ENCODE data around the gene DPP7.

Gene DPP7

GRCh38 chr9:137085920-137086530 is 28.5 kb downstream of the DPP7 start:
- CTCF ChIA-PET: interaction anchor here (0.7 to 3.1 kb wide), 8 partner anchors 8 to 57 kb away, joined by 3 to 11 read pairs (median 5); partner anchors contain the start of genes NPDC1 and UAP1L1
- no peaks in the 10 kb centered on the region for H3K27me3 Mint-ChIP-seq

GRCh38 chr9:137084526-137084925 is 30.0 kb downstream of the DPP7 start:
- Mint-ChIP-seq H3K36me3 (peaks cover 33% of the 10 kb centered on the region), H3K4me1 (peaks cover 41% of the 10 kb centered on the region), H3K4me3 (no peak overlapping the region), H3K27ac (no peak overlapping the region), H3K9me3 (no peaks in the 10 kb centered on the region), H3K27me3 (no peaks in the 10 kb centered on the region)
- no peak for DNase-seq
- CTCF ChIA-PET: interaction anchor here (0.6 to 1.5 kb wide), 2 partner anchors 11 to 16 kb away, joined by 4 to 9 read pairs; no protein-coding TSS in a partner anchor

More at GRCh38 chr9:137085920-137086530, 28.5 kb downstream of the DPP7 start:
- peak; percentile 53 for DNase-seq
- Mint-ChIP-seq H3K4me1 (peaks cover 41% of the 10 kb centered on the region), H3K9me3 (no peaks in the 10 kb centered on the region), H3K36me3 (peaks cover 35% of the 10 kb centered on the region), H3K27ac (peak overlapping the region; percentile 96), H3K4me3 (peak overlapping the region; percentile 92)

- CTCF ChIA-PET: interaction anchor here (1.5 kb wide), 2 partner anchors 13 to 15 kb away, joined by 5 to 9 read pairs; partner anchors contain the start of gene SAPCD2
- DNase-seq: no peak
- no peaks in the 10 kb centered on the region for H3K27me3 Mint-ChIP-seq
- H3K27ac Mint-ChIP-seq: peak overlapping the region; percentile 81
- H3K36me3 Mint-ChIP-seq: peaks cover 31% of the 10 kb centered on the region
- H3K4me3 Mint-ChIP-seq: no peak overlapping the region
- H3K4me1 Mint-ChIP-seq: peaks cover 31% of the 10 kb centered on the region
- H3K9me3 Mint-ChIP-seq: no peaks in the 10 kb centered on the region
These were observed 31.0 kb downstream of the DPP7 start for GRCh38 chr9:137083394-137084004.

GRCh38 chr9:137082925-137083290 is 31.6 kb downstream of the DPP7 start:
- no peaks in the 10 kb centered on the region for H3K9me3 Mint-ChIP-seq
- no peaks in the 10 kb centered on the region for H3K27me3 Mint-ChIP-seq
- peaks cover 25% of the 10 kb centered on the region for H3K4me1 Mint-ChIP-seq
- DNase-seq: no peak
- no peak overlapping the region for H3K27ac Mint-ChIP-seq
- no peak overlapping the region for H3K4me3 Mint-ChIP-seq
- peaks cover 31% of the 10 kb centered on the region for H3K36me3 Mint-ChIP-seq
- CTCF ChIA-PET: interaction anchor here (1.5 kb wide), 1 partner anchor 13 kb away, joined by 5 read pairs; the partner anchor contains the start of gene SAPCD2

GRCh38 chr9:137082222-137082924 is 32.2 kb downstream of the DPP7 start:
- no peaks in the 10 kb centered on the region for H3K9me3 Mint-ChIP-seq
- CTCF ChIA-PET: interaction anchor here (0.9 to 1.5 kb wide), 2 partner anchors 12 to 154 kb away, joined by 3 to 5 read pairs; partner anchors contain the start of gene SAPCD2
- H3K27ac Mint-ChIP-seq: no peak overlapping the region
- peaks cover 20% of the 10 kb centered on the region for H3K4me1 Mint-ChIP-seq
- no peaks in the 10 kb centered on the region for H3K27me3 Mint-ChIP-seq
- no peak for DNase-seq
- peaks cover 31% of the 10 kb centered on the region for H3K36me3 Mint-ChIP-seq
- H3K4me3 Mint-ChIP-seq: no peak overlapping the region

GRCh38 chr9:137080260-137081122 is 34.0 kb downstream of the DPP7 start:
- no peaks in the 10 kb centered on the region for H3K9me3 Mint-ChIP-seq
- peaks cover 7% of the 10 kb centered on the region for H3K27me3 Mint-ChIP-seq
- H3K4me3 Mint-ChIP-seq: peak overlapping the region; percentile 56
- no peak for DNase-seq
- H3K4me1 Mint-ChIP-seq: peaks cover 18% of the 10 kb centered on the region
- no peak overlapping the region for H3K27ac Mint-ChIP-seq
- CTCF ChIA-PET: interaction anchor here (0.9 kb wide), 1 partner anchor 15 kb away, joined by 3 read pairs; no protein-coding TSS in a partner anchor
- H3K36me3 Mint-ChIP-seq: peaks cover 29% of the 10 kb centered on the region

GRCh38 chr9:137079401-137079787 is 35.1 kb downstream of the DPP7 start:
- Mint-ChIP-seq H3K27me3 (peaks cover 13% of the 10 kb centered on the region), H3K9me3 (no peaks in the 10 kb centered on the region), H3K4me1 (peaks cover 11% of the 10 kb centered on the region), H3K4me3 (peak overlapping the region; percentile 56), H3K27ac (no peak overlapping the region), H3K36me3 (peaks cover 29% of the 10 kb centered on the region)
- no peak for DNase-seq
- CTCF ChIA-PET: interaction anchor here (0.8 to 1.1 kb wide), 2 partner anchors 12 to 44 kb away, joined by 3 read pairs; no protein-coding TSS in a partner anchor

GRCh38 chr9:137078701-137079400 is 35.7 kb downstream of the DPP7 start:
- no peak for DNase-seq
- H3K9me3 Mint-ChIP-seq: no peaks in the 10 kb centered on the region
- peaks cover 13% of the 10 kb centered on the region for H3K27me3 Mint-ChIP-seq
- CTCF ChIA-PET: interaction anchor here (0.8 to 1.1 kb wide), 2 partner anchors 11 to 44 kb away, joined by 3 read pairs; no protein-coding TSS in a partner anchor
- peaks cover 11% of the 10 kb centered on the region for H3K4me1 Mint-ChIP-seq
- peaks cover 26% of the 10 kb centered on the region for H3K36me3 Mint-ChIP-seq
- no peak overlapping the region for H3K27ac Mint-ChIP-seq
- peak overlapping the region; percentile 76 for H3K4me3 Mint-ChIP-seq

- H3K9me3 Mint-ChIP-seq: no peaks in the 10 kb centered on the region
- peaks cover 13% of the 10 kb centered on the region for H3K4me1 Mint-ChIP-seq
- H3K27ac Mint-ChIP-seq: peak overlapping the region; percentile 74
- H3K27me3 Mint-ChIP-seq: peaks cover 18% of the 10 kb centered on the region
- CTCF ChIA-PET: interaction anchor here (0.7 to 2.3 kb wide), 3 partner anchors 9 to 148 kb away, joined by 3 to 10 read pairs (median 3); partner anchors contain the start of gene MAN1B1
- peak overlapping the region; percentile 76 for H3K4me3 Mint-ChIP-seq
- H3K36me3 Mint-ChIP-seq: peaks cover 21% of the 10 kb centered on the region
- DNase-seq: peak; percentile 76
These were observed 36.5 kb downstream of the DPP7 start for GRCh38 chr9:137077758-137078693.

GRCh38 chr9:137077010-137077747 is 37.4 kb downstream of the DPP7 start, which contains the start of gene UAP1L1:
UAP1L1 (plus strand) TSS chr9:137077517; CDS start chr9:137077533, 16 bp downstream.
- H3K9me3 Mint-ChIP-seq: no peaks in the 10 kb centered on the region
- peak within 1 kb of the TSS; percentile 76 for H3K4me3 Mint-ChIP-seq
- H3K27me3 Mint-ChIP-seq: peaks cover 18% of the 10 kb centered on the region
- peaks cover 15% of the 10 kb centered on the region for H3K36me3 Mint-ChIP-seq
- DNase-seq: peak; percentile 83
- peak within 1 kb of the TSS; percentile 74 for H3K27ac Mint-ChIP-seq
- H3K4me1 Mint-ChIP-seq: peaks cover 13% of the 10 kb centered on the region
- CTCF ChIA-PET: interaction anchor here (0.6 to 2.3 kb wide), 6 partner anchors 9 to 149 kb away, joined by 3 to 10 read pairs (median 3); partner anchors contain the start of gene MAN1B1

GRCh38 chr9:137076636-137077009 is 37.9 kb downstream of the DPP7 start:
- CTCF ChIA-PET: interaction anchor here (0.6 to 2.3 kb wide), 5 partner anchors 9 to 150 kb away, joined by 3 to 10 read pairs (median 3); no protein-coding TSS in a partner anchor
- Mint-ChIP-seq H3K9me3 (no peaks in the 10 kb centered on the region), H3K4me1 (peaks cover 13% of the 10 kb centered on the region), H3K27me3 (peaks cover 18% of the 10 kb centered on the region), H3K4me3 (peak overlapping the region; percentile 64), H3K27ac (no peak overlapping the region), H3K36me3 (peaks cover 9% of the 10 kb centered on the region)
- DNase-seq: no peak

All from activated naive CD4-positive, alpha-beta T cell treated with anti-CD3 and anti-CD28 coated beads, Interleukin-2, amount 10 ng/mL, durations not matched to agents 7 days and 5 days (primary cell).